HEK293T (cell line): ENCODE data around the gene SEMA3G.

Source experiments
- ARNT ChIP-seq: fragments of 450-650 bp; IDR thresholded peaks from 2 replicates; pipeline ENCODE4 v1.6.1; 2017; ENCODE audit warnings: mild to moderate bottlenecking
- BHLHE40 ChIP-seq: fragments of 450-650 bp; IDR thresholded peaks from 2 replicates; pipeline ENCODE4 v1.6.1; 2016; ENCODE audit warnings: mild to moderate bottlenecking, moderate library complexity, borderline replicate concordance
- ELF4 ChIP-seq: fragments of 450-650 bp; IDR thresholded peaks from 2 replicates; pipeline ENCODE4 v1.6.1; 2017; ENCODE audit warnings: antibody characterized with exemption
- FOXA1 ChIP-seq: fragments of 450-650 bp; IDR thresholded peaks from 2 replicates; pipeline ENCODE4 v1.6.1; 2016; ENCODE audit warnings: mild to moderate bottlenecking
- FOXK2 ChIP-seq: fragments of 450-650 bp; IDR thresholded peaks from 2 replicates; pipeline ENCODE4 v1.6.1; 2016; ENCODE audit warnings: mild to moderate bottlenecking
- FOXM1 ChIP-seq: fragments of 450-650 bp; IDR thresholded peaks from 2 replicates; pipeline ENCODE4 v1.6.1; 2017; ENCODE audit warnings: mild to moderate bottlenecking, borderline replicate concordance
- HDGF ChIP-seq: fragments of 450-650 bp; IDR thresholded peaks from 2 replicates; pipeline ENCODE4 v1.6.1; 2017; ENCODE audit warnings: antibody characterized with exemption, borderline replicate concordance
- NFRKB ChIP-seq: fragments of 450-650 bp; IDR thresholded peaks from 2 replicates; pipeline ENCODE4 v1.6.1; 2016; ENCODE audit warnings: mild to moderate bottlenecking, moderate library complexity
- PKNOX1 ChIP-seq: fragments of 450-650 bp; IDR thresholded peaks from 2 replicates; pipeline ENCODE4 v1.6.1; 2016
- SP1 ChIP-seq: fragments of 450-650 bp; IDR thresholded peaks from 2 replicates; pipeline ENCODE4 v1.6.1; 2017
- TARDBP ChIP-seq: fragments of 450-650 bp; IDR thresholded peaks from 2 replicates; pipeline ENCODE4 v1.6.1; 2016
- ZNF384 ChIP-seq: fragments of 450-650 bp; IDR thresholded peaks from 2 replicates; pipeline ENCODE4 v1.6.1; 2016

GRCh38 chr3:52435246-52436101 lies 9.4 kb downstream of the SEMA3G start:
- no peak for TF ChIP-seq FOXA1
- TF ChIP-seq ZNF384 = no peak
- no peak for TF ChIP-seq ARNT
- no peak for TF ChIP-seq SP1
- no peak for TF ChIP-seq PKNOX1
- TF ChIP-seq FOXK2 = no peak
- TF ChIP-seq ELF4 = no peak
- no peak for TF ChIP-seq HDGF
- no peak for TF ChIP-seq BHLHE40
- no peak for TF ChIP-seq NFRKB
- TF ChIP-seq FOXM1 = no peak
- no peak for TF ChIP-seq TARDBP
